ENCODE results near the gene COA1. TPM values are rescaled to one million over a fixed set of nuclear protein-coding genes. Genes with fewer than 3 reads are reported as not detected.
"Not testable (repeated sequence)": the region's sequence is repeated elsewhere in the genome, so short reads cannot be mapped to it uniquely, and the experiment has no call there.

COA1 gene
- total and polyA plus RNA-seq, 9 donors, result 33.8 to 43.2 (median 37.7) TPM

DNA sequence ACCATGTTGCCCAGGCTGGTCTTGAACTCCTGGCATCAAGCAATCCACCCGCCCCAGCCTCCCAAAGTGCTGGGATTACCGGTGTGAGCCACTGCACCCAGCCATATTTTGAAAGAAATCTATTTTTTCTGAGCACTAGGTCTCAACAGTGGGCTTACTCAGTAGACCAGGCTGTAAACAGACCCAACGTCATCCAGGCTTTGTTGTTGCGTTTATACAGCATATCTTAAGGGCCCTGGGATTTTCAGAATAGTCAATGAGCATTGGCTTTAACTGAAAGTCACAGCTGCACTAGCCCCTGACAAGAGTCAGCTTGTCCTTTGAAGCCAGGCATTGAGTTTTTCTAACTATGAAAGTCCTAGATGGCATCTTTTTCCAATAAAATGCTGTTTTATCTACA, 96.6 kb downstream of the COA1 start:
- H3K27me3 ChIP-seq (ENCODE audit: control insufficient read depth, insufficient read depth, low read length), result no peaks in the 10 kb centered on the region
- no peaks in the 10 kb centered on the region for H3K4me1 ChIP-seq (ENCODE audit: control insufficient read depth, insufficient read depth, low read length)
- DNase-seq, result no peak
- no peaks in the 10 kb centered on the region for H3K9me3 ChIP-seq (replicated peaks; ENCODE audit: control insufficient read depth, low read depth, low read length)
- no peak overlapping the region for H3K4me3 ChIP-seq (ENCODE audit: low read length)
- no peak overlapping the region for H3K27ac ChIP-seq (ENCODE audit: low read length)
- 94% methylated on average over 4 of the region's 4 CpGs for WGBS (ENCODE audit: insufficient coverage)
- peaks cover 41% of the 10 kb centered on the region for H3K36me3 ChIP-seq (ENCODE audit: control insufficient read depth, insufficient read depth, low read length)

GRCh38 chr7:43631559-43631958, 97.8 kb downstream of the COA1 start:
- no peaks in the 10 kb centered on the region for H3K4me1 ChIP-seq (ENCODE audit: control insufficient read depth, insufficient read depth, low read length)
- no CpG with 5 or more reads among the region's 2 CpGs for WGBS (ENCODE audit: insufficient coverage)
- H3K9me3 ChIP-seq (replicated peaks; ENCODE audit: control insufficient read depth, low read depth, low read length), result no peaks in the 10 kb centered on the region
- DNase-seq, result no peak
- H3K4me3 ChIP-seq (ENCODE audit: low read length), result no peak overlapping the region
- H3K27me3 ChIP-seq (ENCODE audit: control insufficient read depth, insufficient read depth, low read length), result no peaks in the 10 kb centered on the region
- H3K36me3 ChIP-seq (ENCODE audit: control insufficient read depth, insufficient read depth, low read length), result peaks cover 33% of the 10 kb centered on the region
- H3K27ac ChIP-seq (ENCODE audit: low read length), result no peak overlapping the region

DNA sequence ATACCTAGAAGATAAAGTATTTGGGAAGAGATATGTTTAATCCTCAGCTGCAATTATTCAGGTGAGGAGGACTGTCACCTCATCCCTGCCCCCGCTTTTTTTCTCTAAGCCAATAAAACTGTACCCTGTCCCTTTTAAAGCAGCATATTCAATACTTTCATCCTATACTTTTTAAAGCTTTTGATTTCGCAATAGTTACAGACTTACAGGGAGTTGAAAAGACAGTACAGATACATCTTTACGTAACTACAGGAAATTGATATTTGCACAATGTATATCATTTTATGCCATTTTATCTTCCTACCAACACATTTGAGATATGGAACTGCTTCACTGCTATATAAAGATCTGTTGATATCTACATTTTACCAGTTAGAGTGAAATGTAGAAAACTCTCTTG, 98.8 kb downstream of the COA1 start:
- Histone ChIP-seq H3K4me1 (ENCODE audit: control insufficient read depth, insufficient read depth, low read length) (no peaks in the 10 kb centered on the region), H3K4me3 (ENCODE audit: low read length) (no peak overlapping the region), H3K36me3 (ENCODE audit: control insufficient read depth, insufficient read depth, low read length) (peaks cover 31% of the 10 kb centered on the region), H3K27ac (ENCODE audit: low read length) (no peak overlapping the region), H3K9me3 (replicated peaks; ENCODE audit: control insufficient read depth, low read depth, low read length) (no peaks in the 10 kb centered on the region), H3K27me3 (ENCODE audit: control insufficient read depth, insufficient read depth, low read length) (no peaks in the 10 kb centered on the region)
- no CpG with 5 or more reads among the region's 3 CpGs for WGBS (ENCODE audit: insufficient coverage)
- DNase-seq, result no peak

- peaks cover 28% of the 10 kb centered on the region for H3K36me3 ChIP-seq (ENCODE audit: control insufficient read depth, insufficient read depth, low read length)
Measured at GRCh38 chr7:43629857-43630256, 99.5 kb downstream of the COA1 start.

DNA sequence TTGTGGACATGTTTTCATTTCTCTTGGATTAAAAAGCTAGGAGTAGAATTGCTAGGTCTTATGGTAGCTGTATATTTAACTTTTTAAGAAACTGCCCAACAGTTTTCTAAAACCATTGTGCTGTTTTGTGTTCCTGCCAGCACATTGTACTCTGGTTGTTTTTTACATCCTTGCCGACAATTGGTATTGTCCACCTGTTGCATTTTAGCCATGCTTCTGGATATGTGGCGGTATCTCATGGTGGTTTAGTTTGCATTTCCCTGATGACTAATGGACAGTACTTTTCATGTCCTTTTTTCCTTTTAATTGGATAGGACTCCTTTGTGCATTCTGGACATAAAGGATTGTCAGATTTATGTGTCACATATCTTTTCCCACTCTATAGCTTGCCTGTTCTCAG, 100.9 kb downstream of the COA1 start:
- Histone ChIP-seq H3K4me1 (ENCODE audit: control insufficient read depth, insufficient read depth, low read length) (no peaks in the 10 kb centered on the region), H3K27ac (ENCODE audit: low read length) (no peak overlapping the region), H3K27me3 (ENCODE audit: control insufficient read depth, insufficient read depth, low read length) (no peaks in the 10 kb centered on the region), H3K36me3 (ENCODE audit: control insufficient read depth, insufficient read depth, low read length) (peaks cover 31% of the 10 kb centered on the region), H3K9me3 (replicated peaks; ENCODE audit: control insufficient read depth, low read depth, low read length) (no peaks in the 10 kb centered on the region), H3K4me3 (ENCODE audit: low read length) (no peak overlapping the region)
- WGBS (ENCODE audit: insufficient coverage), result no CpG with 5 or more reads among the region's 2 CpGs
- DNase-seq, result no peak

More at GRCh38 chr7:43629857-43630256, 99.5 kb downstream of the COA1 start:
- Histone ChIP-seq H3K4me1 (ENCODE audit: control insufficient read depth, insufficient read depth, low read length) (no peaks in the 10 kb centered on the region), H3K4me3 (ENCODE audit: low read length) (no peak overlapping the region), H3K27ac (ENCODE audit: low read length) (no peak overlapping the region), H3K9me3 (replicated peaks; ENCODE audit: control insufficient read depth, low read depth, low read length) (no peaks in the 10 kb centered on the region), H3K27me3 (ENCODE audit: control insufficient read depth, insufficient read depth, low read length) (no peaks in the 10 kb centered on the region)
- no CpG with 5 or more reads among the region's 6 CpGs for WGBS (ENCODE audit: insufficient coverage)
- no peak for DNase-seq

- no CpG with 5 or more reads among the region's 3 CpGs for WGBS (ENCODE audit: insufficient coverage)
- not testable (repeated sequence) for H3K4me1 ChIP-seq (ENCODE audit: control insufficient read depth, insufficient read depth, low read length); DNase-seq; H3K9me3 ChIP-seq (replicated peaks; ENCODE audit: control insufficient read depth, low read depth, low read length); H3K27ac ChIP-seq (ENCODE audit: low read length); H3K27me3 ChIP-seq (ENCODE audit: control insufficient read depth, insufficient read depth, low read length); H3K4me3 ChIP-seq (ENCODE audit: low read length)
- H3K36me3 ChIP-seq (ENCODE audit: control insufficient read depth, insufficient read depth, low read length), result peaks cover 26% of the 10 kb centered on the region
Measured at GRCh38 chr7:43627798-43628197, 101.5 kb downstream of the COA1 start.

GRCh38 chr7:43626695-43627094, 102.6 kb downstream of the COA1 start:
- Histone ChIP-seq H3K4me3 (ENCODE audit: low read length) (no peak overlapping the region), H3K4me1 (ENCODE audit: control insufficient read depth, insufficient read depth, low read length) (no peaks in the 10 kb centered on the region), H3K36me3 (ENCODE audit: control insufficient read depth, insufficient read depth, low read length) (peaks cover 16% of the 10 kb centered on the region), H3K27ac (ENCODE audit: low read length) (no peak overlapping the region), H3K27me3 (ENCODE audit: control insufficient read depth, insufficient read depth, low read length) (no peaks in the 10 kb centered on the region), H3K9me3 (replicated peaks; ENCODE audit: control insufficient read depth, low read depth, low read length) (no peaks in the 10 kb centered on the region)
- no CpG with 5 or more reads among the region's 2 CpGs for WGBS (ENCODE audit: insufficient coverage)
- DNase-seq, result no peak

DNA sequence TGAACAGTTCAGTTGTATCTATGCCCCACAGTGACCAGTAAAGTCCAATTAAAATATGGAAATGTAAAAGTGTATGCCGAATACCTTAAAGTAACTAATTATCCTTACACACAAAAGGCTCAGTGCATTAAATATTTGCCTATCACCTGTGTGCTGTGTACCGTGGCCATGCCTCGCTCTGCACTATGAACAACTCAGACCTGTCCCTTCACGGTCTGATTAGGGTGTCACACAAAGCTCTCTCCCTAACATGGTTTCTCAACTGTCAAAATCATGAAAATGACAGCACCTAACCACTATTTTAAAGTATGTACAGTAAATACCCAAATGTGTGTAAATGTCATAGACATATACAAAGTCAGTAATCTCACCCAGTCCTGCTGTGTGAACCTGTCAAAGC, 103.3 kb downstream of the COA1 start:
- peaks cover 16% of the 10 kb centered on the region for H3K36me3 ChIP-seq (ENCODE audit: control insufficient read depth, insufficient read depth, low read length)
- 90% methylated on average over 3 of the region's 4 CpGs for WGBS (ENCODE audit: insufficient coverage)

DNA sequence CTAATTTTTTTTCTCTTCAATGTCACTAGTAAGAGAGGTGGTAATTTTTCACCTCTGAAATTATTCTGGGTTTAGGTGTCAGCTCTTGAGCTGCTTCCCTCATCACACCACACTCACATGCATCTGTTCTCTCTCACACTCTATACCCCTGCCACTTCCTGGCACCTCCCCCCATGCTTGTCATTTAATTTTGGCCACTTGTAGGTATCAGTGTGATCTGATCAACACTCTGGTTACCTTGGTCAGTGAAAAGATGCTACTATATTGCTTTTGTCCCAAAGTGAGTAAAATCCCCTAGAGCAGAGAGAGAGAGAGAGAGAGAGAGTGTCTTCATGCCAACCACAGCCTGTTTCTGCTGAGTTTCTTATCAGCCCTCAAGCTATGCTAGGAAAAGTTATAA, 103.9 kb downstream of the COA1 start:
- Histone ChIP-seq H3K27ac (ENCODE audit: low read length) (no peak overlapping the region), H3K4me1 (ENCODE audit: control insufficient read depth, insufficient read depth, low read length) (no peaks in the 10 kb centered on the region), H3K36me3 (ENCODE audit: control insufficient read depth, insufficient read depth, low read length) (peaks cover 18% of the 10 kb centered on the region), H3K4me3 (ENCODE audit: low read length) (no peak overlapping the region), H3K9me3 (replicated peaks; ENCODE audit: control insufficient read depth, low read depth, low read length) (no peaks in the 10 kb centered on the region), H3K27me3 (ENCODE audit: control insufficient read depth, insufficient read depth, low read length) (no peaks in the 10 kb centered on the region)
- no peak for DNase-seq

More for the DNA sequence above, 103.3 kb downstream of the COA1 start:
- no peaks in the 10 kb centered on the region for H3K4me1 ChIP-seq (ENCODE audit: control insufficient read depth, insufficient read depth, low read length)
- H3K4me3 ChIP-seq (ENCODE audit: low read length), result no peak overlapping the region
- no peak overlapping the region for H3K27ac ChIP-seq (ENCODE audit: low read length)
- no peaks in the 10 kb centered on the region for H3K9me3 ChIP-seq (replicated peaks; ENCODE audit: control insufficient read depth, low read depth, low read length)
- DNase-seq, result no peak
- no peaks in the 10 kb centered on the region for H3K27me3 ChIP-seq (ENCODE audit: control insufficient read depth, insufficient read depth, low read length)

DNA sequence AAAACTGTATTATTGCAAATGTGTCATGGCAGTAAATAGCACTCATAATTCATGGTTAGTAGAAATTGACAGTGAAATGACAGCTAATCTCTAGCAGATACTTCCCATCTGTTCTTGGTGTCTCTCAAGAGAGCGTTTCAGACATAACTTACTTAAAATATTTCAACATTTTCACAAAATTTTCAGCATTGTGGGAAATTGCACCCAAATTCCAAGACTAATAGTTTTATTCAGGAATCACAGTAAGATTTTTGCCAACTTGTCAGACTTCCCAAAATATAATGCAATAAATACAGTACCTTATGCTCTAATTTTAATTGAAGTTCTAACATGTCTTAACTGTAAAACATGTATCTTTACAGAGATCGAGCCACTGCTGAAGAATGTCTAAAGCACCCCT, 105.2 kb downstream of the COA1 start:
- no peak for DNase-seq
- Histone ChIP-seq H3K9me3 (replicated peaks; ENCODE audit: control insufficient read depth, low read depth, low read length) (no peaks in the 10 kb centered on the region), H3K27me3 (ENCODE audit: control insufficient read depth, insufficient read depth, low read length) (no peaks in the 10 kb centered on the region), H3K36me3 (ENCODE audit: control insufficient read depth, insufficient read depth, low read length) (peaks cover 18% of the 10 kb centered on the region), H3K27ac (ENCODE audit: low read length) (no peak overlapping the region), H3K4me3 (ENCODE audit: low read length) (no peak overlapping the region), H3K4me1 (ENCODE audit: control insufficient read depth, insufficient read depth, low read length) (no peaks in the 10 kb centered on the region)
- no CpG with 5 or more reads among the region's 2 CpGs for WGBS (ENCODE audit: insufficient coverage)

GRCh38 chr7:43621729-43622448, 107.4 kb downstream of the COA1 start:
- Histone ChIP-seq H3K27me3 (ENCODE audit: control insufficient read depth, insufficient read depth, low read length) (no peaks in the 10 kb centered on the region), H3K36me3 (ENCODE audit: control insufficient read depth, insufficient read depth, low read length) (peaks cover 25% of the 10 kb centered on the region), H3K4me1 (ENCODE audit: control insufficient read depth, insufficient read depth, low read length) (no peaks in the 10 kb centered on the region)

More at GRCh38 chr7:43621729-43622448, 107.4 kb downstream of the COA1 start:
- WGBS (ENCODE audit: insufficient coverage), result 80% methylated on average over 1 of the region's 5 CpGs
- Histone ChIP-seq H3K27ac (ENCODE audit: low read length) (no peak overlapping the region), H3K9me3 (replicated peaks; ENCODE audit: control insufficient read depth, low read depth, low read length) (no peaks in the 10 kb centered on the region), H3K4me3 (ENCODE audit: low read length) (no peak overlapping the region)
- no peak for DNase-seq

Data from muscle of leg (tissue), 11 donors.